Measurements from ENCODE around the gene GFAP. TPM values are rescaled to one million over a fixed set of nuclear protein-coding genes. Genes with fewer than 3 reads are reported as not detected.

Gene GFAP
- total and polyA plus RNA-seq, 4 donors: 0.24 to 0.42 (median 0.33) TPM; not detected in 1

GRCh38 chr17:44879376-44879775 is 35.9 kb downstream of the GFAP start (continued):
- TF ChIP-seq REST (IDR thresholded peaks at IDR 0.05) (no peak), RXRA (IDR thresholded peaks at IDR 0.05) (no peak), YY1 (IDR thresholded peaks at IDR 0.05) (no peak), HNF4A (conservative IDR thresholded peaks at IDR 0.05) (no peak), NR2F2 (IDR thresholded peaks at IDR 0.05) (no peak), FOXA1 (IDR thresholded peaks at IDR 0.05) (no peak), SP1 (IDR thresholded peaks at IDR 0.05) (no peak), HNF4G (IDR thresholded peaks at IDR 0.05) (no peak), FOXA2 (IDR thresholded peaks at IDR 0.05) (no peak), GABPA (IDR thresholded peaks at IDR 0.05 in 1 of 2, conservative IDR thresholded peaks at IDR 0.05 in 1 of 2) (no peak)

DNA sequence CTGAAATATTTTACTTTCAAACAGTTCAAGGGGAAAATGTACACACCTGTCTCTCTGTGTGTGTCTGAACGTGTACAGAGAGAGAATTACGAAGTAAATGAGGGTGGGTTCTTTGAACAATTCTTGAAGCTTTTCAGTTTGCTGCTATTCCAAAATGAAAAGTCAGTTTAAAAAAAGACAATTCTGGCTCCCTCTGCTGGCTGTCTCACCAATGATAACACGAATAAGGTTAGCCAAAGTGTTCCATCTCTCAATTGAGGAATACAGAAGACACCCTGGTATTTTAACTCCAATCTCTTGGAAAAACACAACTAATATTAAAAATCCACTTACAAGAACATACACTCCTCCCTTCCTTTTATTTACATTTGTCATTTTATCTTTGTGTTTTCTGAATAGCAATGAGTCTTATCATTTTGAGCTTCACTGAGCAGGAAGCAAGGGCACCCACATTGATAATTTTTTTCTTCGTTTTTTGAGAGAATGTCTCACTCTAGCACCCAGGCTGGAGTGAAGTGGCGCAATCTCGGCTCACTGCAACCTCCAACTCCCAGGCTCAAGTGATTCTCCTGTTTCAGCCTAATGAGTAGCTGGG is 36.6 kb downstream of the GFAP start:
- Histone ChIP-seq H3K27ac (ENCODE audit: low read depth in 1 of 2, low read length in 2 of 2) (no peak overlapping the region), H3K9ac (ENCODE audit: low read depth in 1 of 2, low read length in 2 of 2) (no peak overlapping the region), H3K4me3 (ENCODE audit: low read depth in 1 of 3, low read length in 3 of 3) (no peak overlapping the region), H3K27me3 (ENCODE audit: control insufficient read depth in 4 of 4, insufficient read depth in 4 of 4, low read length in 3 of 4) (no peaks in the 10 kb centered on the region), H3K9me3 (ENCODE audit: control insufficient read depth in 4 of 4, low read length in 3 of 4) (no peaks in the 10 kb centered on the region), H3K36me3 (ENCODE audit: control insufficient read depth in 4 of 4, insufficient read depth in 3 of 4, low read depth in 1 of 4, low read length in 3 of 4) (peaks cover 14 to 67% (median 48%) of the 10 kb centered on the region in 4 donors), H3K4me1 (ENCODE audit: control insufficient read depth in 4 of 4, insufficient read depth in 4 of 4, low read length in 3 of 4) (no peaks in the 10 kb centered on the region)
- TF ChIP-seq RAD21 (IDR thresholded peaks at IDR 0.05) (peak; percentile 59 to 67), GABPA (IDR thresholded peaks at IDR 0.05 in 1 of 2, conservative IDR thresholded peaks at IDR 0.05 in 1 of 2) (no peak), HNF4G (IDR thresholded peaks at IDR 0.05) (no peak), NR2F2 (IDR thresholded peaks at IDR 0.05) (no peak), CTCF (IDR thresholded peaks at IDR 0.05; ENCODE audit: low read depth, low read length, missing input control) (peak; percentile 44)
- TF ChIP-seq, protein P1, sequence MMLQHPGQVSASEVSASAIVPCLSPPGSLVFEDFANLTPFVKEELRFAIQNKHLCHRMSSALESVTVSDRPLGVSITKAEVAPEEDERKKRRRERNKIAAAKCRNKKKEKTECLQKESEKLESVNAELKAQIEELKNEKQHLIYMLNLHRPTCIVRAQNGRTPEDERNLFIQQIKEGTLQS (IDR thresholded peaks at IDR 0.05): no peak
- DNase-seq (ENCODE audit: low spot score): peak; percentile 37
- 60% methylated on average over 6 of the region's 6 CpGs for WGBS

GRCh38 chr17:44877121-44877520 is 38.2 kb downstream of the GFAP start:
- H3K36me3 ChIP-seq (ENCODE audit: control insufficient read depth in 4 of 4, insufficient read depth in 3 of 4, low read depth in 1 of 4, low read length in 3 of 4): peaks cover 9 to 65% (median 45%) of the 10 kb centered on the region in 4 donors
- no peaks in the 10 kb centered on the region for H3K9me3 ChIP-seq (ENCODE audit: control insufficient read depth in 4 of 4, low read length in 3 of 4)
- no peak for TF ChIP-seq EGR1 (IDR thresholded peaks at IDR 0.05; ENCODE audit: low read depth in 2 of 2)
- no peak for TF ChIP-seq MAX (IDR thresholded peaks at IDR 0.05)
- TF ChIP-seq HNF4A (conservative IDR thresholded peaks at IDR 0.05): no peak
- TF ChIP-seq NR2F2 (IDR thresholded peaks at IDR 0.05): no peak
- no peak for TF ChIP-seq FOXA2 (IDR thresholded peaks at IDR 0.05)
- TF ChIP-seq HNF4G (IDR thresholded peaks at IDR 0.05): no peak
- no peak for TF ChIP-seq RXRA (IDR thresholded peaks at IDR 0.05)
- TF ChIP-seq, protein P2, sequence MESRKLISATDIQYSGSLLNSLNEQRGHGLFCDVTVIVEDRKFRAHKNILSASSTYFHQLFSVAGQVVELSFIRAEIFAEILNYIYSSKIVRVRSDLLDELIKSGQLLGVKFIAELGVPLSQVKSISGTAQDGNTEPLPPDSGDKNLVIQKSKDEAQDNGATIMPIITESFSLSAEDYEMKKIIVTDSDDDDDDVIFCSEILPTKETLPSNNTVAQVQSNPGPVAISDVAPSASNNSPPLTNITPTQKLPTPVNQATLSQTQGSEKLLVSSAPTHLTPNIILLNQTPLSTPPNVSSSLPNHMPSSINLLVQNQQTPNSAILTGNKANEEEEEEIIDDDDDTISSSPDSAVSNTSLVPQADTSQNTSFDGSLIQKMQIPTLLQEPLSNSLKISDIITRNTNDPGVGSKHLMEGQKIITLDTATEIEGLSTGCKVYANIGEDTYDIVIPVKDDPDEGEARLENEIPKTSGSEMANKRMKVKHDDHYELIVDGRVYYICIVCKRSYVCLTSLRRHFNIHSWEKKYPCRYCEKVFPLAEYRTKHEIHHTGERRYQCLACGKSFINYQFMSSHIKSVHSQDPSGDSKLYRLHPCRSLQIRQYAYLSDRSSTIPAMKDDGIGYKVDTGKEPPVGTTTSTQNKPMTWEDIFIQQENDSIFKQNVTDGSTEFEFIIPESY (IDR thresholded peaks at IDR 0.05): no peak
- TF ChIP-seq YY1 (IDR thresholded peaks at IDR 0.05): no peak
- no peak for TF ChIP-seq JUND (IDR thresholded peaks at IDR 0.05)
- no peak for TF ChIP-seq GABPA (IDR thresholded peaks at IDR 0.05 in 1 of 2, conservative IDR thresholded peaks at IDR 0.05 in 1 of 2)
- no peak for TF ChIP-seq REST (IDR thresholded peaks at IDR 0.05)
- TF ChIP-seq, protein P1 (IDR thresholded peaks at IDR 0.05): no peak
- TF ChIP-seq SP1 (IDR thresholded peaks at IDR 0.05): no peak
- TF ChIP-seq RAD21 (IDR thresholded peaks at IDR 0.05): no peak

More at GRCh38 chr17:44877121-44877520, 38.2 kb downstream of the GFAP start:
- no peaks in the 10 kb centered on the region for H3K4me1 ChIP-seq (ENCODE audit: control insufficient read depth in 4 of 4, insufficient read depth in 4 of 4, low read length in 3 of 4)
- H3K9ac ChIP-seq (ENCODE audit: low read depth in 1 of 2, low read length in 2 of 2): no peak overlapping the region
- H3K4me3 ChIP-seq (ENCODE audit: low read depth in 1 of 3, low read length in 3 of 3): no peak overlapping the region
- no peak overlapping the region for H3K27ac ChIP-seq (ENCODE audit: low read depth in 1 of 2, low read length in 2 of 2)
- no peaks in the 10 kb centered on the region for H3K27me3 ChIP-seq (ENCODE audit: control insufficient read depth in 4 of 4, insufficient read depth in 4 of 4, low read length in 3 of 4)
- WGBS: 93% methylated on average over 5 of the region's 5 CpGs
- DNase-seq (ENCODE audit: low spot score): no peak

All from liver (tissue), 9 donors.